ENCODE measurements around the gene KCNIP3. TPM values are rescaled to one million over a fixed set of nuclear protein-coding genes. Genes with fewer than 3 reads are reported as not detected.

Gene KCNIP3
- total RNA-seq, 2 donors from 2014 or later, result 4.0 to 5.9 TPM

DNA sequence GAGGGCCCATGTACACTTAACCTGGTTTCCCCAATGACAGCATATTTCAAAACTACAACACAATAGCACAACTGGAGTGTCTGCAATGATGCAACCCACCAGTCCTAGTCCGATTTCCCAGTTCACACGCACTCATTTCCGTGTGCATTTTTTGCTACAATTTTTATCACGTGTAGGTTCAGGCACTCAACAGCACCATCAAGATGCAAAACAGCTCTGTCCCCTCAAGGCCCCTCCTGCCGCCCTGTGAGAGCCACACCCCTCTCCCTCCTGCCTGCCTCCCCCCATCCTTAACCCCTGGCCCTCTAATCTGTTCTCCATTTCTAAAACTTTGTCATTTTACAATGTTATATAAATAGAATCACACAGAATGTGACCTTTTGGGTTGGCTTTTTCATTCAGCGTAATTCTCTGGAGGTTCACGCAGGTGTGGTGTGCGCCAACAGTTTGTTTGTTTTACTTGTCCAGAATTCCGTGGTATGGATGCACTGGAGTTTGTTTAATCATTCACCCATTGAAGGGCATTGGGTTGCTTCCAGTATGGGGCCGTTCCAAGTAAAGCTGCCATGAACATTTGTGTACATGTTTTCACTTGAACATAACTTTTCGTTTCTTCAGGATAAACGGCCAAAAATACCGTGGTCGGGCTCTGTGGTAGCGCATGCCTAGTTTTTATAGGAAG lies 8.4 kb downstream of the KCNIP3 start:
- no peaks in the 10 kb centered on the region for H3K36me3 ChIP-seq
- no peak for DNase-seq (ENCODE audit: low spot score)
- H3K4me3 ChIP-seq, result no peak overlapping the region
- H3K27me3 ChIP-seq, result no peaks in the 10 kb centered on the region
- no peaks in the 10 kb centered on the region for H3K4me1 ChIP-seq
- TF ChIP-seq, protein P1, sequence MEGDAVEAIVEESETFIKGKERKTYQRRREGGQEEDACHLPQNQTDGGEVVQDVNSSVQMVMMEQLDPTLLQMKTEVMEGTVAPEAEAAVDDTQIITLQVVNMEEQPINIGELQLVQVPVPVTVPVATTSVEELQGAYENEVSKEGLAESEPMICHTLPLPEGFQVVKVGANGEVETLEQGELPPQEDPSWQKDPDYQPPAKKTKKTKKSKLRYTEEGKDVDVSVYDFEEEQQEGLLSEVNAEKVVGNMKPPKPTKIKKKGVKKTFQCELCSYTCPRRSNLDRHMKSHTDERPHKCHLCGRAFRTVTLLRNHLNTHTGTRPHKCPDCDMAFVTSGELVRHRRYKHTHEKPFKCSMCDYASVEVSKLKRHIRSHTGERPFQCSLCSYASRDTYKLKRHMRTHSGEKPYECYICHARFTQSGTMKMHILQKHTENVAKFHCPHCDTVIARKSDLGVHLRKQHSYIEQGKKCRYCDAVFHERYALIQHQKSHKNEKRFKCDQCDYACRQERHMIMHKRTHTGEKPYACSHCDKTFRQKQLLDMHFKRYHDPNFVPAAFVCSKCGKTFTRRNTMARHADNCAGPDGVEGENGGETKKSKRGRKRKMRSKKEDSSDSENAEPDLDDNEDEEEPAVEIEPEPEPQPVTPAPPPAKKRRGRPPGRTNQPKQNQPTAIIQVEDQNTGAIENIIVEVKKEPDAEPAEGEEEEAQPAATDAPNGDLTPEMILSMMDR (IDR thresholded peaks at IDR 0.05), result no peak
- no peaks in the 10 kb centered on the region for H3K9me3 ChIP-seq
- no peak overlapping the region for H3K27ac ChIP-seq

DNA sequence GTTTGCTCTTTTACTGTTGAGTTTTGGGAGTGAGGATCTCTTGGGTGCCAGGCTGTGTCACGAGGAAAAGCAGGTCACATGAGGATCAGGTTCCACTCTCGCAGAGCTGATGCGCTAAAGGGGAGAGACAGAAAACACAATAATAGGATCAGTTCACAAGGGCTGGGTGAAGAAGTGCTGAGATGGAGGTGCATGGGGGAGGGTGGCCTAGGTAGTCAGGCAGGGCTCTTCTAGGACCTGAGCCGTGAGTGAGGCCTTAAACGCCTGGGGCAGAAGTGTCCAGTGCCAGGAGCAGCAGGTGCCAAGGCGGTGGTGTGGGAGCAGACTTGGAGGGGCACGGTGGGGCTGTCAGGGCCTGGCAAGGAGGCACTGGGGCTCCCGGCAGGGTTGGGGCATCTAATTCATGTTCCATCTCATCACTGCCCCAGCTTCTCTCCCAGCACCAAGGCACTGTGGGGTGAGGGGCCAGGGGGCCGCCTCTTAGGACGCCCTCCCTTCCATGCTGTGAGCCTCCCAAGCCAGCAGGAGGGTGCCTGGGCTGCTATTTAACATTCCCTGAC lies 9.3 kb downstream of the KCNIP3 start:
- H3K27me3 ChIP-seq, result no peaks in the 10 kb centered on the region
- no peaks in the 10 kb centered on the region for H3K4me1 ChIP-seq
- DNase-seq (ENCODE audit: low spot score), result no peak
- H3K27ac ChIP-seq, result no peak overlapping the region
- H3K36me3 ChIP-seq, result no peaks in the 10 kb centered on the region
- no peaks in the 10 kb centered on the region for H3K9me3 ChIP-seq
- H3K4me3 ChIP-seq, result no peak overlapping the region
- TF ChIP-seq, protein P1 (IDR thresholded peaks at IDR 0.05), result no peak

DNA sequence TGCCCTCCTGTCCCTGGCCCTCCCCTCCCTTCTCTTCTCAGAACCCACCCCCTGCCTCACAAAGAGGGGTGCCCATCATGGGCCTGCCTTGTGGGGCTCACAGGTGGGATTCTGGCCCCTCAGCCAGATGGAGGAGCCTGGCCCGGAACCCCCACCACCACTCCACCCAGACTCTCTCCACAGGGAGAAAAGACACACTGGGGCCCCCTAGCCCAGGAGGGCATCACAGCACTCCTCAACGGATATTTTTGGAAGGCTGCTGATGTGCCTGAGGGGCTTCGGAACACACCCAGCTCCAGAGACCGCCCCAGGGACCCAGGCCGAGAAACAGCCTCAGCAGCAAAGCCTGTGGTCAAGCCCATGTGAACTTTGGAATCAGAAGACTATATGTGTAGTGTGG lies 9.9 kb downstream of the KCNIP3 start:
- Histone ChIP-seq H3K27ac (no peak overlapping the region), H3K36me3 (no peaks in the 10 kb centered on the region), H3K27me3 (no peaks in the 10 kb centered on the region), H3K9me3 (no peaks in the 10 kb centered on the region), H3K4me3 (no peak overlapping the region), H3K4me1 (no peaks in the 10 kb centered on the region)
- TF ChIP-seq, protein P1 (IDR thresholded peaks at IDR 0.05), result no peak
- DNase-seq (ENCODE audit: low spot score), result no peak

DNA sequence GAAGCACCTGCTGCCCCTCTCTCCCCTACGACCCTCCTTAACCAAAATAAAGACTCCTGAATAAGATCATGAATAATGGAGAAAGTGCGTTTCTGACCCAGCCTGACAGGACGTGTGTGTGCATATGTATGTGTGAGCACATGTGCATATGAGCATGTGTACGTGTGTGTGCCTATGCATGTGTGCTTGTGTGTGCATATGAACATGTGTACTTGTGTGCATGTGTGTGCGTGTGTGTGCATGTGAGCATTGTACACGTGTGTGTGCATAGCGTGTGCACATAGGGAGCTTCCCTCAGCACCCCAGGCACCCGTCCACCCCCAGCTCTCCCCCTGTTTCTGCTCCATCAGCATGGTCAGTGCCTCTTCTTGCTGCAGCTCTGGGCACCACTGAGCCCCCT lies 10.7 kb downstream of the KCNIP3 start:
- no peaks in the 10 kb centered on the region for H3K9me3 ChIP-seq
- H3K4me1 ChIP-seq, result no peaks in the 10 kb centered on the region
- no peaks in the 10 kb centered on the region for H3K27me3 ChIP-seq
- H3K4me3 ChIP-seq, result no peak overlapping the region
- no peak for DNase-seq (ENCODE audit: low spot score)
- TF ChIP-seq, protein P1 (IDR thresholded peaks at IDR 0.05), result no peak
- no peak overlapping the region for H3K27ac ChIP-seq
- H3K36me3 ChIP-seq, result no peaks in the 10 kb centered on the region

DNA sequence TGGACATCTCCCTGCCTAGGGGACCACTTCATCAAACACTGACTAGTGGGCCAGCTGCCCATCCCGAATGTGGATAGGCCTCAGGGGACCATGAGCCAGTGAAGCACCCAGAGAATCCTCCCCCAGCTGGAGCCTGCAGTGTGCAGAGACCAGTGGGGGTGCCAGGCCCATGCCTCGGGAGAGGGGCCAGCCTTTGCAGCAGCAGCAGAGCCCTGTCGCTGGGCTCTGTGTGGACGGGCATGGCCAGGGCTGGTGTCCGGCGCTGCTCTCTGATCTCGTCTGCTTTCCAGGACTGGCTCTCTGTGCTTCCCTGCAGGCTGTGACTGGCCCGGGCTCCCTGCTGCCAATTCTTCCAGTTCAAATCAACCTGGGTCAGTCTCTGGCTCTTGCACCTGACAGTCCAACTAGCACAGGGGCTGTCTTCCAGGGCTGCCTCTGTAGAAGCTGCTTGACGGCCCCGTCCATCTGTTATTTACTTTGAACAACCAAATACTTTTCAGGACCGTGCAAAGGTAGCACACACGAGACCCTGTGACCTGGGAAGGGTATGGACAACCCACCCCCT lies 11.4 kb downstream of the KCNIP3 start:
- no peaks in the 10 kb centered on the region for H3K27me3 ChIP-seq
- DNase-seq (ENCODE audit: low spot score), result no peak
- TF ChIP-seq, protein P1 (IDR thresholded peaks at IDR 0.05), result no peak
- H3K4me1 ChIP-seq, result no peaks in the 10 kb centered on the region
- H3K4me3 ChIP-seq, result no peak overlapping the region
- H3K9me3 ChIP-seq, result no peaks in the 10 kb centered on the region
- H3K36me3 ChIP-seq, result no peaks in the 10 kb centered on the region
- H3K27ac ChIP-seq, result no peak overlapping the region
